Measurements from ENCODE around the gene RCSD1. TPM values are rescaled to one million over a fixed set of nuclear protein-coding genes. Genes with fewer than 3 reads are reported as not detected.
"Not testable (repeated sequence)": the region's sequence is repeated elsewhere in the genome, so short reads cannot be mapped to it uniquely, and the experiment has no call there.

Gene RCSD1
- total RNA-seq, 1 experiment from 2014 or later: not detected

DNA sequence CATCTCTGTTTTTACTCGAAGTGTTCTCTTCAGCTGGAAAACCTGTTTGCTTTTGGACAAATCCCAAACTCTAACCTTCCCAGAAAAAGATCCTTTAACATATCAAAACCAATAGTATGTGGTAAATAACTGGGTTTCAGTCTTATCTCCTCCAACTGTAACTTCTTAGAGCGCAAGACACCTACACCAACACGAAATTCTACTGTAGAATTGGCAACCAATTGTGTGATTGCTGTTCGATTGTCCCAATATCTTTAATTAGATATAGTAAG, 85.9 kb downstream of the RCSD1 start:
- Histone ChIP-seq H3K9me3 (ENCODE audit: low read depth, low read length, poor library complexity, severe bottlenecking) (no peaks in the 10 kb centered on the region), H3K4me1 (ENCODE audit: insufficient read depth, low read length, poor library complexity, severe bottlenecking) (no peaks in the 10 kb centered on the region), H3K27ac (ENCODE audit: low read depth, low read length, poor library complexity, severe bottlenecking) (peak overlapping the region; percentile 78), H3K4me3 (ENCODE audit: low read depth, low read length, poor library complexity, severe bottlenecking) (peak overlapping the region; percentile 67), H3K27me3 (replicated peaks; ENCODE audit: insufficient read depth, low read depth, low read length, poor library complexity) (no peaks in the 10 kb centered on the region), H3K36me3 (ENCODE audit: insufficient read depth, low read length, poor library complexity, severe bottlenecking) (no peaks in the 10 kb centered on the region)
- ChIA-PET CTCF (interaction anchor here (0.7 to 1.2 kb wide), 2 partner anchors 87 to 367 kb away, joined by 12 read pairs; no protein-coding TSS in a partner anchor), POLR2A (ENCODE audit: low non-redundant PET) (no interaction called here)
- no peak for TF ChIP-seq CTCF (conservative IDR thresholded peaks at IDR 0.05; ENCODE audit: low read depth, low read length)
- no peak for TF ChIP-seq EZH2 (IDR thresholded peaks at IDR 0.05; ENCODE audit: borderline replicate concordance, low read depth, low read length, poor library complexity, severe bottlenecking)
- intact Hi-C loops (cut with micrococcal nuclease; ENCODE audit: unreplicated experiment): loop anchor here (2.0 to 10.0 kb wide), 3 partner anchors 87 to 1891 kb away; partner anchors contain the start of genes DCAF6, MPC2 and UCK2
- BruUV-seq (replicated peaks): no TSS peak
- no peak for DNase-seq (ENCODE audit: low spot score)

- no peaks in the 10 kb centered on the region for H3K27me3 ChIP-seq (replicated peaks; ENCODE audit: insufficient read depth, low read depth, low read length, poor library complexity)
- TF ChIP-seq EZH2 (IDR thresholded peaks at IDR 0.05; ENCODE audit: borderline replicate concordance, low read depth, low read length, poor library complexity, severe bottlenecking) (no peak), CTCF (conservative IDR thresholded peaks at IDR 0.05; ENCODE audit: low read depth, low read length) (no peak)
- no peak for DNase-seq (ENCODE audit: low spot score)
- no peak overlapping the region for H3K4me3 ChIP-seq (ENCODE audit: low read depth, low read length, poor library complexity, severe bottlenecking)
- H3K4me1 ChIP-seq (ENCODE audit: insufficient read depth, low read length, poor library complexity, severe bottlenecking): no peaks in the 10 kb centered on the region
- intact Hi-C loops (cut with micrococcal nuclease; ENCODE audit: unreplicated experiment): loop anchor here (10.0 kb wide), 2 partner anchors 217 to 1893 kb away; partner anchors contain the start of genes DCAF6, MPC2 and UCK2
- no peaks in the 10 kb centered on the region for H3K9me3 ChIP-seq (ENCODE audit: low read depth, low read length, poor library complexity, severe bottlenecking)
- H3K36me3 ChIP-seq (ENCODE audit: insufficient read depth, low read length, poor library complexity, severe bottlenecking): no peaks in the 10 kb centered on the region
- CTCF ChIA-PET: interaction anchor here (1.2 kb wide), 1 partner anchor 86 kb away, joined by 12 read pairs; no protein-coding TSS in a partner anchor
- POLR2A ChIA-PET (ENCODE audit: low non-redundant PET): no interaction called here
- no peak overlapping the region for H3K27ac ChIP-seq (ENCODE audit: low read depth, low read length, poor library complexity, severe bottlenecking)
- no TSS peak for BruUV-seq (replicated peaks)
Observed at GRCh38 chr1:167717351-167717750, 87.3 kb downstream of the RCSD1 start.

DNA sequence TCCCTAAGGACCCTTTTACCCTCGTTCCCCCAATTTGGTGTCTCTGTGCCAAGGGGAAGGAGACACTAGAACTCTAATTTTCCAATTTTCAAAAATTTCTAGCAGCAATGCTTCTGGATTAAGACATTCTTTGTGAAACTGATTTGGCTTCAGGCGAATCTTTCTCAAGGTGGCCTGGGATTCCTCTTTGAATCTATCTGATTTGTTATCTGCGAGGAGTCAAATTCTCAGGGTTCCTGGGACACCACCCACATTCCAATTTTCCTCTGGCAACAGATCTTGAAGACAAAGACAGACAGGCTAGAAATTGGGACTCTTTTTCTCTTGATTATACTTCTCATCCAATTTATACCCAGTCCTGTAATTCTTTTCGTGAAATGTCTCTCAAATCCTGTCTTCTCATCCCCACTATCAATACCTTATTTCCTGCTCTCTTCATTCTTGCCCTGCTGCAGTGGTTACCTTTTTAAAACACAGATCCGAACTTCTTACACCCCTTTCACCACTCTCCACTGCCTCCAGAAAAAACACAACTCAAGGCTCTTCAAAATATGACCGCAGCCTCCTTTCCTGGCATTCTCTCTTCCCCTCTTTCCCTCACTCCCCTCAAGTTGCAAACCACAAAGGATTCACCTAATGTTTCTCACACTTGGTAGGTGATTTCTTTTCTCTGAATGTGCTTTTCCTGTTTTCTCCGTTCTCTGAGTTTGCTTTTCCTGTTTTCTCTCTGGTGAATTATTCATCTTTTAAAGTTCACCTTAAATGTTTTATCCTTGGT, 89.1 kb downstream of the RCSD1 start:
- POLR2A ChIA-PET (ENCODE audit: low non-redundant PET): no interaction called here
- no peak for TF ChIP-seq EZH2 (IDR thresholded peaks at IDR 0.05; ENCODE audit: borderline replicate concordance, low read depth, low read length, poor library complexity, severe bottlenecking)
- no peak for TF ChIP-seq CTCF (conservative IDR thresholded peaks at IDR 0.05; ENCODE audit: low read depth, low read length)

GRCh38 chr1:167719715-167720421, 89.8 kb downstream of the RCSD1 start:
- H3K36me3 ChIP-seq (ENCODE audit: insufficient read depth, low read length, poor library complexity, severe bottlenecking); DNase-seq (ENCODE audit: low spot score); H3K4me3 ChIP-seq (ENCODE audit: low read depth, low read length, poor library complexity, severe bottlenecking); H3K27ac ChIP-seq (ENCODE audit: low read depth, low read length, poor library complexity, severe bottlenecking); POLR2A ChIA-PET (ENCODE audit: low non-redundant PET); BruUV-seq (replicated peaks); H3K27me3 ChIP-seq (replicated peaks; ENCODE audit: insufficient read depth, low read depth, low read length, poor library complexity); CTCF ChIA-PET; H3K9me3 ChIP-seq (ENCODE audit: low read depth, low read length, poor library complexity, severe bottlenecking): not testable (repeated sequence)
- peaks cover 13% of the 10 kb centered on the region for H3K4me1 ChIP-seq (ENCODE audit: insufficient read depth, low read length, poor library complexity, severe bottlenecking)
- intact Hi-C loops (cut with micrococcal nuclease; ENCODE audit: unreplicated experiment): loop anchor here (2.0 to 10.0 kb wide), 3 partner anchors 215 to 1895 kb away; partner anchors contain the start of genes DCAF6, MPC2 and UCK2

More for the DNA sequence above, 89.1 kb downstream of the RCSD1 start:
- no peaks in the 10 kb centered on the region for H3K36me3 ChIP-seq (ENCODE audit: insufficient read depth, low read length, poor library complexity, severe bottlenecking)
- H3K9me3 ChIP-seq (ENCODE audit: low read depth, low read length, poor library complexity, severe bottlenecking): no peaks in the 10 kb centered on the region
- intact Hi-C loops (cut with micrococcal nuclease; ENCODE audit: unreplicated experiment): loop anchor here (10.0 kb wide), 2 partner anchors 216 to 1894 kb away; partner anchors contain the start of genes DCAF6, MPC2 and UCK2
- CTCF ChIA-PET: no interaction called here
- H3K4me3 ChIP-seq (ENCODE audit: low read depth, low read length, poor library complexity, severe bottlenecking): no peak overlapping the region
- no peaks in the 10 kb centered on the region for H3K27me3 ChIP-seq (replicated peaks; ENCODE audit: insufficient read depth, low read depth, low read length, poor library complexity)
- no TSS peak for BruUV-seq (replicated peaks)
- no peak overlapping the region for H3K27ac ChIP-seq (ENCODE audit: low read depth, low read length, poor library complexity, severe bottlenecking)
- H3K4me1 ChIP-seq (ENCODE audit: insufficient read depth, low read length, poor library complexity, severe bottlenecking): peaks cover 11% of the 10 kb centered on the region
- DNase-seq (ENCODE audit: low spot score): no peak

Measured in A673 (cell line).